GM23338 (cell line): ENCODE measurements around the gene RNF114.

Source experiments
- CREB1 ChIP-seq: fragments of 250-450 bp; sonication (Bioruptor Pico); IDR thresholded peaks from 2 replicates; pipeline ENCODE4 v1.5.0; 2020; ENCODE audit warnings: low read depth, mild to moderate bottlenecking, moderate library complexity
- EZH2 ChIP-seq: fragments of 200-600 bp; sonication (generic); IDR thresholded peaks from one replicate; pipeline ENCODE4 v1.8.0; 2017; ENCODE audit warnings: antibody characterized with exemption, mild to moderate bottlenecking, low read depth; ENCODE audit not compliant: unreplicated experiment
- EZH2phosphoT487 ChIP-seq: fragments of 200-600 bp; sonication (generic); IDR thresholded peaks from one replicate; pipeline ENCODE4 v1.8.1; 2018; ENCODE audit warnings: antibody characterized with exemption; ENCODE audit not compliant: unreplicated experiment
- NANOG ChIP-seq: IDR thresholded peaks from 2 replicates; pipeline ENCODE4 v1.6.1; 2016; ENCODE audit warnings: antibody characterized with exemption, borderline replicate concordance
- POLR2AphosphoS5 ChIP-seq: IDR thresholded peaks from 2 replicates; pipeline ENCODE4 v1.6.1; 2016; ENCODE audit warnings: antibody characterized with exemption, low read depth
- ZNF114 ChIP-seq: fragments of 250-450 bp; sonication (Bioruptor Pico); IDR thresholded peaks from 2 replicates; pipeline ENCODE4 v1.5.0; 2020; ENCODE audit warnings: mild to moderate bottlenecking, moderate library complexity
- TF ChIP-seq, protein P1 (sequence below), 2 experiments: fragments of 200-600 bp in 1 of 2; sonication (generic) in 1 of 2; conservative IDR thresholded peaks; 2 replicates each; pipeline versions ENCODE4 v1.5.1 to v1.6.1; 2016 to 2017; ENCODE audit warnings: antibody characterized with exemption in 2 of 2, low read depth in 2 of 2, mild to moderate bottlenecking in 2 of 2, moderate library complexity in 1 of 2

DNA sequence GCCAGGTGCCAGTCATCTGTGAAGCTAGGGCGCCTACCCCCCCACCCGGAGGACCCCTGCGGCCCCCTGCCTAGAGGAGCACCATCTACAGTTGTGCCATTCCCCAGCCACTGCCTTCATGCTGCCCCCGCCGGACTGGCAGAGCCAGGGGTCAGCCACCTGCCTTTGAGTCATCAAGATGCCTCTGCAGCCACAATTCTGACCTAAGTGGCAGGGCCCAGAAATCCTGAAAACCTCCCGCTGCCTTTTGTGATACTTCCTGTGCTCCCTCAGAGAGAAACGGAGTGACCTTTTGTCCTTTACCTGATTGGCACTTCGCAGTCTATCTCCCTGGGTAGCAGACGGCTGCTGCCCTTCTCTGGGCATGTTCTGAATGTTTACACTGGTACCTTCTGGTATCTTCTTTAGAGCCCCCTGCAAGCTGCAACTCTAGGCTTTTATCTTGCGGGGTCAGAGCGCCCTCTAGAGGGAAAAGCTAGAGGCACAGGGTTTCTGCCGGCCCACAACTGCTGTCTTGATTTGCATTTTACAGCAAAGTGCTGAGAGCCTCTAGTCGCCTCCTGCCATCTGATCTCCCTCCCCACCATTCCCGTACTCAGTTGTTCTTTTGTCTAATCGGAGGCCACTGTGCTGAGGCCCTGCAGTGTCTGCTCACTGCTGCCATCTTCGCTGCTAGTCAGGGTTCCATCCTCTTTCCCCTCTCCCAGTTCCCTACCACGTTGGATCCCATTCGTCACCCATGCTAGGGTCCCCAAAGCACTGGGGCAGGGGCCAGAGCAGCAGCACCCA lies 47.8 kb upstream of the RNF114 start:
- TF ChIP-seq EZH2 (no peak), CREB1 (CRISPR knock-in tag) (no peak), ZNF114 (CRISPR knock-in tag) (no peak), EZH2phosphoT487 (no peak), NANOG (no peak), POLR2AphosphoS5 (no peak)
- TF ChIP-seq, protein P1, sequence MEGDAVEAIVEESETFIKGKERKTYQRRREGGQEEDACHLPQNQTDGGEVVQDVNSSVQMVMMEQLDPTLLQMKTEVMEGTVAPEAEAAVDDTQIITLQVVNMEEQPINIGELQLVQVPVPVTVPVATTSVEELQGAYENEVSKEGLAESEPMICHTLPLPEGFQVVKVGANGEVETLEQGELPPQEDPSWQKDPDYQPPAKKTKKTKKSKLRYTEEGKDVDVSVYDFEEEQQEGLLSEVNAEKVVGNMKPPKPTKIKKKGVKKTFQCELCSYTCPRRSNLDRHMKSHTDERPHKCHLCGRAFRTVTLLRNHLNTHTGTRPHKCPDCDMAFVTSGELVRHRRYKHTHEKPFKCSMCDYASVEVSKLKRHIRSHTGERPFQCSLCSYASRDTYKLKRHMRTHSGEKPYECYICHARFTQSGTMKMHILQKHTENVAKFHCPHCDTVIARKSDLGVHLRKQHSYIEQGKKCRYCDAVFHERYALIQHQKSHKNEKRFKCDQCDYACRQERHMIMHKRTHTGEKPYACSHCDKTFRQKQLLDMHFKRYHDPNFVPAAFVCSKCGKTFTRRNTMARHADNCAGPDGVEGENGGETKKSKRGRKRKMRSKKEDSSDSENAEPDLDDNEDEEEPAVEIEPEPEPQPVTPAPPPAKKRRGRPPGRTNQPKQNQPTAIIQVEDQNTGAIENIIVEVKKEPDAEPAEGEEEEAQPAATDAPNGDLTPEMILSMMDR (conservative IDR thresholded peaks at IDR 0.05; ENCODE audit: low read depth in 2 of 2) = peak; percentile 88 to 93
